Loucy (cell line): Measurements from ENCODE around the gene FAM107B.

ENCODE experiments used
- H2AFZ ChIP-seq: fragments of 200-600 bp; sonication (generic); 2 replicates; pipeline ENCODE4 v1.6.0; 2016; ENCODE audit warnings: antibody characterized with exemption, mild to moderate bottlenecking, low read length, moderate library complexity
- H3F3A ChIP-seq: fragments of 200-600 bp; 2 replicates; pipeline ENCODE4 v1.6.0; 2016; ENCODE audit warnings: antibody characterized with exemption, low read depth, mild to moderate bottlenecking
- H3K27me3 ChIP-seq: fragments of 200-600 bp; sonication (generic); 2 replicates; pipeline ENCODE4 v1.6.1; 2014; ENCODE audit warnings: low read length, mild to moderate bottlenecking; ENCODE audit not compliant: insufficient read depth, poor library complexity, severe bottlenecking
- H3K36me3 ChIP-seq: fragments of 200-600 bp; sonication (generic); 2 replicates; pipeline ENCODE4 v1.6.1; 2016; ENCODE audit warnings: low read length; ENCODE audit not compliant: insufficient read depth
- H3K4me1 ChIP-seq: fragments of 200-600 bp; sonication (generic); 2 replicates; pipeline ENCODE4 v1.5.1; 2014; ENCODE audit warnings: low read length, mild to moderate bottlenecking; ENCODE audit not compliant: insufficient read depth, poor library complexity, severe bottlenecking
- H3K4me2 ChIP-seq: fragments of 200-600 bp; sonication (generic); 2 replicates; pipeline ENCODE4 v1.6.0; 2014; ENCODE audit warnings: antibody characterized with exemption, low read length, low read depth, mild to moderate bottlenecking; ENCODE audit not compliant: poor library complexity, severe bottlenecking
- H3K4me3 ChIP-seq: fragments of 200-600 bp; sonication (generic); 2 replicates; pipeline ENCODE4 v1.5.1; 2014; ENCODE audit warnings: low read length, mild to moderate bottlenecking, mixed read lengths; ENCODE audit not compliant: poor library complexity, severe bottlenecking
- H3K79me2 ChIP-seq: fragments of 200-600 bp; sonication (generic); 2 replicates; pipeline ENCODE4 v1.6.1; 2014; ENCODE audit warnings: low read length; ENCODE audit not compliant: insufficient read depth
- H3K9ac ChIP-seq: fragments of 200-600 bp; sonication (generic); 2 replicates; pipeline ENCODE4 v1.6.0; 2014; ENCODE audit warnings: mild to moderate bottlenecking, low read depth, low read length, moderate library complexity; ENCODE audit not compliant: poor library complexity, severe bottlenecking
- H3K9me2 ChIP-seq: fragments of 200-600 bp; sonication (generic); replicated peaks from 2 replicates; pipeline ENCODE4 v1.6.1; 2016; ENCODE audit warnings: low read depth, low read length, mixed read lengths
- H3K9me3 ChIP-seq: fragments of 200-600 bp; sonication (generic); 2 replicates; pipeline ENCODE4 v1.6.1; 2014; ENCODE audit warnings: mild to moderate bottlenecking, antibody characterized with exemption, low read length, low read depth; ENCODE audit not compliant: insufficient read depth
- H4K20me1 ChIP-seq: fragments of 200-600 bp; sonication (generic); 2 replicates; pipeline ENCODE4 v1.6.0; 2014; ENCODE audit warnings: antibody characterized with exemption, low read length, mild to moderate bottlenecking; ENCODE audit not compliant: insufficient read depth, poor library complexity, severe bottlenecking
- EZH2phosphoT487 ChIP-seq: fragments of 200-600 bp; IDR thresholded peaks from 2 replicates; pipeline ENCODE4 v1.6.1; 2018; ENCODE audit warnings: antibody characterized with exemption, mild to moderate bottlenecking, moderate library complexity, borderline replicate concordance
- TF ChIP-seq, protein P1 (sequence below): fragments of 200-600 bp; sonication (generic); conservative IDR thresholded peaks from 2 replicates; pipeline ENCODE4 v1.5.1; 2014; ENCODE audit warnings: mild to moderate bottlenecking, antibody characterized with exemption, low read length

FAM107B gene

DNA sequence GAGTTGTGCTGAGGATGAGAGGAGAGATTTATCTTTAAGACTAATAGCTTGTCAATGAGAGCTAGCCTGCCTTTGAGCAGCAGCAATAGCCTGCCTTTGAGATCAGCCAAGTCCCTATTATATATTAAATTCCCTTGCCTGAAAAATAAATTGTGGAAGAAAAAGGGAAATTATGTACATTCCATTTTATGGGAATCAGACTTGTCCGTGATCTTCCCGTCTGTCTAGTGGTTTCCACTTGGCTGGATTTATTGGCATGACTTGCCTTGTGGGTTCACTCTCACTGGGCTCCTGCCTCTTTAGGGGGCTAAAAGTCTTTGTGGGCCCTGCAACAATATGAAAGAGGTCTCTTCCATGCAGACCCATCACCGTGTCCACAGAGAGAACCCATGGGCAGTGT, 272.3 kb downstream of the FAM107B start:
- Histone ChIP-seq H3K27me3 (no peaks in the 10 kb centered on the region), H3K4me1 (peaks cover 15% of the 10 kb centered on the region), H3K9ac (no peak overlapping the region), H3K79me2 (no peaks in the 10 kb centered on the region), H3K36me3 (no peaks in the 10 kb centered on the region), H3K9me3 (no peaks in the 10 kb centered on the region), H3K4me3 (no peak overlapping the region), H3K4me2 (no peak overlapping the region), H4K20me1 (no peaks in the 10 kb centered on the region), H3F3A (no peaks in the 10 kb centered on the region), H3K9me2 (no peaks in the 10 kb centered on the region), H2AFZ (no peak overlapping the region)
- TF ChIP-seq, protein P1, sequence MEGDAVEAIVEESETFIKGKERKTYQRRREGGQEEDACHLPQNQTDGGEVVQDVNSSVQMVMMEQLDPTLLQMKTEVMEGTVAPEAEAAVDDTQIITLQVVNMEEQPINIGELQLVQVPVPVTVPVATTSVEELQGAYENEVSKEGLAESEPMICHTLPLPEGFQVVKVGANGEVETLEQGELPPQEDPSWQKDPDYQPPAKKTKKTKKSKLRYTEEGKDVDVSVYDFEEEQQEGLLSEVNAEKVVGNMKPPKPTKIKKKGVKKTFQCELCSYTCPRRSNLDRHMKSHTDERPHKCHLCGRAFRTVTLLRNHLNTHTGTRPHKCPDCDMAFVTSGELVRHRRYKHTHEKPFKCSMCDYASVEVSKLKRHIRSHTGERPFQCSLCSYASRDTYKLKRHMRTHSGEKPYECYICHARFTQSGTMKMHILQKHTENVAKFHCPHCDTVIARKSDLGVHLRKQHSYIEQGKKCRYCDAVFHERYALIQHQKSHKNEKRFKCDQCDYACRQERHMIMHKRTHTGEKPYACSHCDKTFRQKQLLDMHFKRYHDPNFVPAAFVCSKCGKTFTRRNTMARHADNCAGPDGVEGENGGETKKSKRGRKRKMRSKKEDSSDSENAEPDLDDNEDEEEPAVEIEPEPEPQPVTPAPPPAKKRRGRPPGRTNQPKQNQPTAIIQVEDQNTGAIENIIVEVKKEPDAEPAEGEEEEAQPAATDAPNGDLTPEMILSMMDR, result no peak
- TF ChIP-seq EZH2phosphoT487, result no peak

DNA sequence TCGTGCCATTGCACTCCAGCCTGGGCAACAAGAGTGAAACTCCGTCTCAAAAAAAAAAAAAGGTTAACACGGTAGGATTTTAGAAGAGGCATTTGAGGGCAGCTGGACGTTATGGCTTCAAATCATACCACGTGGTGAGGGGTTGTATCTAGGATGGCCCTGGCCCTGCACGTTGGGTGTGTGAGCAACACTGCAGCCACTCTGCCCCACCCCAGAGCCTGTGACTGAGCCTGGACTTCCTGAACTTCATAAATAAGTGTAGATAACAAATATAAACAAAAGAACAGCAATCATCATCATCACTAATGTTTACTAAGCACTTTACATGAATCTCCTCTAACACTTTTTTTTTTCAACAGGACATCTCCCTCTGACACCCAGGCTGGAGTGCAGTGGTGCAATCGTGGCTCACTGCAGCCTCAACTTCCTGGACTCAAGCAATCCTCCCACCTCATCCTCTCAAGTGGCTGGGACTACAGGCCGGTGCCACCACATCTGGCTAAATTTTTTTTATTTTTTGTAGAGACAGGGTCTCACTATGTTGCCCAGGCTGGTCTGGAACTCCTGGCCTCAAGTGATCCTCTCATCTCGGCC, 274.4 kb downstream of the FAM107B start:
- Histone ChIP-seq H3K4me1 (no peaks in the 10 kb centered on the region), H3K27me3 (no peaks in the 10 kb centered on the region), H3K4me2 (no peak overlapping the region), H4K20me1 (no peaks in the 10 kb centered on the region), H3K4me3 (no peak overlapping the region), H2AFZ (no peak overlapping the region), H3K9me2 (no peaks in the 10 kb centered on the region), H3K9me3 (no peaks in the 10 kb centered on the region), H3F3A (no peaks in the 10 kb centered on the region), H3K36me3 (no peaks in the 10 kb centered on the region), H3K9ac (no peak overlapping the region), H3K79me2 (no peaks in the 10 kb centered on the region)
- TF ChIP-seq, protein P1, result no peak
- TF ChIP-seq EZH2phosphoT487, result no peak

GRCh38 chr10:14499601-14499904, 275.1 kb downstream of the FAM107B start:
- Histone ChIP-seq H3K9me3 (no peaks in the 10 kb centered on the region), H3K79me2 (no peaks in the 10 kb centered on the region), H3K4me3 (no peak overlapping the region), H2AFZ (no peak overlapping the region), H3K27me3 (no peaks in the 10 kb centered on the region), H3K9me2 (no peaks in the 10 kb centered on the region), H4K20me1 (no peaks in the 10 kb centered on the region), H3K4me2 (no peak overlapping the region), H3K36me3 (no peaks in the 10 kb centered on the region), H3F3A (no peaks in the 10 kb centered on the region), H3K4me1 (no peaks in the 10 kb centered on the region), H3K9ac (no peak overlapping the region)
- TF ChIP-seq EZH2phosphoT487, result no peak
- TF ChIP-seq, protein P1, result no peak
